Measurements from ENCODE around the gene CHST3. TPM values are rescaled to one million over a fixed set of nuclear protein-coding genes. Genes with fewer than 3 reads are reported as not detected.
"Not testable (repeated sequence)": the region's sequence is repeated elsewhere in the genome, so short reads cannot be mapped to it uniquely, and the experiment has no call there.

Gene CHST3
- total RNA-seq, 1 experiment from 2014 or later, result 23.6 TPM

GRCh38 chr10:71948496-71949067 lies 15.6 kb upstream of the CHST3 start:
- DNase-seq (ENCODE audit: low read depth), result no peak

DNA sequence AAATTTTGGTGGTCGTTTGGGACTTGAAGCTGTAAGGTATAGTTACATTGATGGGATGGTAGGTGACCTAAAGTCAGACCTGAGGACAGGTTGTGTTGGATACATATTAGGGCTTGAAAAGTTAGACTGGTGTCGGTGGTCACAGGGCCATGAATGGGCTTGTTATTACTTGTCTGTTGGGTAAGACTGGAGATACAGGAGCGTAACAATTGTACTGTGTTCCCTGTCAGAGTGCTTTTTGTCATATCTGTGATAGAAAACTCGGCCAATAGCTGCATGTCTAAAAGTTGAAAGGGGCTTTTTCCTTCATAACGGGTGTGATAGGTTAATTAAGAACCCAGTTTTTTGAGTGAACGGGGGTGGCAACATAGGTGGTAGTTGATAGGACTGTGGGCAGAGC lies 13.5 kb upstream of the CHST3 start:
- no peak for DNase-seq (ENCODE audit: low read depth)

DNA sequence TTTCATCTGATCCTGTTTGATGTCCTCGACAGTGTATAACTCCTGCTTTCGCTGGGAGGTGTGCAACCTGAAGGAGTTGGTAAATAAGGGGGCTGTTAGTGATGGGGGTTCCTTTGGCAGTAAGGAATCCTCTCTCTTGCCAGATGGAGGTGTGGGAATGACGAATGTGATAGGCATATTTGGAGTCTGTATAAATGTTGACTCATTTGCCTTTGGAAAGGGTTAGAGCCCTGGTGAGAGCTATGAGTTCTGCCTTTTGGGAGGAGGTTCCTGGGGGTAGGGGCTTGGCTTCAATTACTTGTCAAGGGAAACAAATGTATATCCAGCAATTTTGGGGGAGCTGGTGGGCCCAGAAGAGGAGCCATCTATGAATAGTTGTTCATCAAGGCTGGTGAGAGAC lies 11.4 kb upstream of the CHST3 start:
- DNase-seq (ENCODE audit: low read depth), result peak; percentile 38

DNA sequence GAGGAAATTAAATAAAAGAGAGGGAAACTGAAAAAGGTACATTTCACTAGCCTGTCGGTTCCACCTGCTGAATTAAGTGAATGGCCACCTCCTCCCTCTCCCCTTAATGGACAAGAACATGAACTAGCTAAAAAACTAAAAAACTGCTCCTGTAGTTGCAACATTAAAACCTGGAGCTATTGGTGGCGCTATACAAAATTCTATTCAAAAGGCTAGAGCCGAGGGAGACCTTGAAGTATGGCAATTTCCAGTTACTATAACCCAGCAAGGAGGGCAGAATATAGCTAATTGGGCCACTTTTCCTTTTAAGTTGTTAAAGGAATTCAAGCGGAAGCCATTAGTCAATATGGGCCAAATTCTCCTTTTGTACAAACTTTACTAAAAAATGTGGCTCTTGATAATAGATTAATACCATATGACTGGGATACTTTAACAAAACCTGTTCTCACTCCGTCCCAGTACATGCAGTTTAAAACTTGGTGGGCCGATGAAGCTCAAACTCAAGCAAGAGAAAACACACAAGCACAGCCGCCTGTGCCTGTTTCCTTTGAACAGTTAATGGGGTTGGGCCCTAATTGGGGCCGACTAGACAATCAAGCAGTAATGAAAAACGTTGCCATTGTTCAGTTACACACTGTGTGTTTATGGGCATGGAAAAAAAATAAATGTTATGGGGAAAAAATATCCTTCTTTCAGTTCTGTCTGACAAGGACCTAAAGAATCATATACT lies 6.5 kb upstream of the CHST3 start:
- no peak for DNase-seq (ENCODE audit: low read depth)

- no peak for DNase-seq (ENCODE audit: low read depth)
Measured at GRCh38 chr10:71959526-71959925, 4.7 kb upstream of the CHST3 start.

- no peak for DNase-seq (ENCODE audit: low read depth)
Measured at GRCh38 chr10:71961831-71962230, 2.4 kb upstream of the CHST3 start.

- no peak for DNase-seq (ENCODE audit: low read depth)
Measured at GRCh38 chr10:71962901-71963300, 1.3 kb upstream of the CHST3 start.

DNA sequence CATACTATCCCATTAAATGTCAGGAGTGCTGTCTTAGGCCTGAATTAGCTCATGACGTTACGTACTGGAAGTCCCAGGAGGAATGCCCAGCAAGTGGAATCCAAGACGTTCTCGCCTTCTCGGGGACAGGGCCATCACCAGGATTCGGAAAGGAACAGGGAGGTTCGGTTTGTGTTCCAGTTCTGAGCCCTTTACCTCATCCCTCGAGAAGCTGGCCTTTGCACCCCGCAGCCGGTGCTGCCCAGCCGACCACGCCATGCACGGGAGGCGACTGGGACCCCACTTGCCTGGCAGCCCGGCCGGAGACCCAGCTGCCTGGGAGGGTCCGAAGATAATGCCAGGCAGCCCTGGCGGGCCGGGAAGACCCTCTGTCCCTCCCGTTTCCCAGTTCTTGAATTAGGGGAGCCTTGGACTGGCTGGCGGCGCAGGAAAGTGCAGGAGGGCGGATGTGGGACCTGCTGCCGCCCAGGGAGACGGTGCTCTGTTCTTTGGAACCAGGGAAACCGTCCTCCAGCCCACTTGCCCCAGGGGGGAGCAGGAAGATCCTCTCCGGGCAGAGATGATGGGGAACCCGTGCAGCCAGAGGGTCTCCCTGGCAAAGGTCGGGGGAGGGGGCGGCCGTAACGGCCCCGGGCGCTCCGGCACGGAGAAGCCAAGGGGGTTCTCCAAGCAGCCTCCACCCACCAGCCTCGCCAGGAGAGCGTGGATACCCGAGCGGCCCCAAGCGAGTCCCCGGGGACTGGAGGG lies 671 bp upstream of the CHST3 start:
- no peak for DNase-seq (ENCODE audit: low read depth)

- DNase-seq (ENCODE audit: low read depth), result peak; percentile 74
Measured at GRCh38 chr10:71964743-71965515, 734 bp downstream of the CHST3 start.

DNA sequence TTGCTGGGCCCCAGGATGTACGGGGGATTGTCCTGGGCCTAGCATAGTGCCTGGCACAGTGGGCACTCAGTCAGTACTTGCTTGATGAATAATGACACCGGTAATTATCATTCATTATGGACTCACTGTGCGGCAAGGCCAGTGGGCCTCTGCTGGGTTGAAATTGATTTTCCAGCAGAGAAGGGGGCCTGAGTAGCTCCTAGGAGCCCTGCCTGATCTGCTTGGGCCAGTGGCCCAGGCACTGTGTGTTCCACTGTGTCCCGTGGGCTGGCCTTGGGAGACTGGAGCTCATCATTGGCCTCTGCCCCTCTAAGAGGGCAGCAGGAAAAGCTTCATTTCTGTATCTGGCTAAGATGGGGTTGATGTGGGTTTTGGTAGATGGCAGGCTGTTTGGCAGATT lies 1.4 kb downstream of the CHST3 start:
- no peak for DNase-seq (ENCODE audit: low read depth)

- peak; percentile 59 for DNase-seq (ENCODE audit: low read depth)
Measured at GRCh38 chr10:71966046-71967004, 2.1 kb downstream of the CHST3 start.

- not testable (repeated sequence) for DNase-seq (ENCODE audit: low read depth)
Measured at GRCh38 chr10:71967958-71968357, 3.8 kb downstream of the CHST3 start.

- DNase-seq (ENCODE audit: low read depth), result peak; percentile 53
Measured at GRCh38 chr10:71968553-71969474, 4.6 kb downstream of the CHST3 start.

DNA sequence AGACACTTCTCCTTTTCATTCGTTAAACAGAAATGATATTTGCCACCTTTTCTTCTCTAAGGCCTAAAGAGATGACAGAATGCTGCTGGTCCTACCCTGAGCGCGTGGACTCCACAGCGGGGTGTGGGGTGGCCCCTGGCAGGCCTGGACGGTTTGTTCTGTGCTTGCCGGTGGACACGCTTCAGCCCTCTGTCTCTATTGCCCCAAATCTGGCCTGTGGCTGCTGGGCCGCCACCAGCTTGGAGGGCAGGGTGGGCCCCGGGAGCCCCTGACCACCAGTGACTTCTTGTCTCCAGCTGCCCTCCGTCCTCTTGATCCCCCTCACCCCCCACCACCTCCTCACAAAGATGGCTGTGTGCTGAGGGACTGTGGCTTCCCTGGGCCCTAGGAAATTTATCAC lies 5.7 kb downstream of the CHST3 start:
- no peak for DNase-seq (ENCODE audit: low read depth)

DNA sequence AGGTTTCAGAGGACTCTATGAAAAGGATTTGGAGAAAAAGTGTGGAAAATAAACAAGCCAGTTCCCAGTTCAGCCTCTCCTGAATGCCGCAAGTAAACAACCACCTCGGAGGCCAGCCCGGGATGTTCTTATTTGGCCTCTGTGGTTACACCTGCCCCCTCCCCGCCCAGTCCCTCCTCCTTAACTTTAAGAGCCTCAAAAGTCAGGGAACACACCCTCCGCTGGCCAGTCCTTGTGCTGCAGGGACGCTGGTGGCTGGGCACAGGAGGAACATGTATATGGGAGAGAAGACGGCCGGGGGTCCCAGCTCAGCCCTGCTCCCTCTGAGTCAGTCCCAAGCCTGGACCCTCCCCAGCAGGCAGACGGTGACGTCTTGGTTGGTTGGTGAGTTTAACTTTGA lies 6.1 kb downstream of the CHST3 start:
- no peak for DNase-seq (ENCODE audit: low read depth)

DNA sequence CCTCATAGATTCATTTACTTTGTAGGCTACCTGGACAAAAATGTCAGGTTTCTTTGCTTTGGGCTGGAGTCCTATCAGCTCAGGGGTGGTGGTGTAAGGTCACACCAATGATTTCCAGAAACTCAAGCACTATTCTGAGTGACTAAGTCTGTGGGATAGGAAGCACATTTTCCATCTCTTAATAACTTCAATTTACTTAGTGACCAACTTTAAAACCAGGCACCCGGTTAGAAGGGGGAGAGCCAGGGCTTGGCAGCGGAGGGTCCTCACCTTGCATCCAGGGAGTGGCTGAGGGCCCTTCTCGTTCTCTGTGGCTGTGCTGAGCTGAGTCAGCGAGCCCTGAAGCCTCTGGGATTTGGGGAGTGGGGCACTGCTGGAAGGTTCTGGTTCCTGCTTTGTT lies 6.7 kb downstream of the CHST3 start:
- DNase-seq (ENCODE audit: low read depth), result no peak

DNA sequence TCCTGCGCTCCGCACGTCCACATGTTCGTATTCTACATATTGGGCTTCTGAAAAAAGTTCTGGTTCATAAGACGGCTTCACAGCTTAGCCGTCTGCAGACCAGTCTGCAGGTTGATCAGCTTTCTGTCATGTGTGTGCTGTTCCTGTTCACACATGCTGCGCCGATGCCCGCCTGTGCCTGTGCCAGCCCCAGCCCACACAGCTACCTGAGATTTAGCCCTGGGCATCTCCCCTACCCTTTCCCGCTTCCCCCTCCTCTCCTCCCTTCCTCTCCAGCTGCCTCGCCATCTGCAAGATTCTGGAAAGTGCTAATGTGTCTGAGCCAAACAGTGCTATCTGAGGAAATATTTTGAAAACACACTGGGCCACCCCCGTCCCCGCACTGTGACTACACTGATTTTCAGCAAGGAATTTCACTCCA lies 7.1 kb downstream of the CHST3 start:
- no peak for DNase-seq (ENCODE audit: low read depth)

DNA sequence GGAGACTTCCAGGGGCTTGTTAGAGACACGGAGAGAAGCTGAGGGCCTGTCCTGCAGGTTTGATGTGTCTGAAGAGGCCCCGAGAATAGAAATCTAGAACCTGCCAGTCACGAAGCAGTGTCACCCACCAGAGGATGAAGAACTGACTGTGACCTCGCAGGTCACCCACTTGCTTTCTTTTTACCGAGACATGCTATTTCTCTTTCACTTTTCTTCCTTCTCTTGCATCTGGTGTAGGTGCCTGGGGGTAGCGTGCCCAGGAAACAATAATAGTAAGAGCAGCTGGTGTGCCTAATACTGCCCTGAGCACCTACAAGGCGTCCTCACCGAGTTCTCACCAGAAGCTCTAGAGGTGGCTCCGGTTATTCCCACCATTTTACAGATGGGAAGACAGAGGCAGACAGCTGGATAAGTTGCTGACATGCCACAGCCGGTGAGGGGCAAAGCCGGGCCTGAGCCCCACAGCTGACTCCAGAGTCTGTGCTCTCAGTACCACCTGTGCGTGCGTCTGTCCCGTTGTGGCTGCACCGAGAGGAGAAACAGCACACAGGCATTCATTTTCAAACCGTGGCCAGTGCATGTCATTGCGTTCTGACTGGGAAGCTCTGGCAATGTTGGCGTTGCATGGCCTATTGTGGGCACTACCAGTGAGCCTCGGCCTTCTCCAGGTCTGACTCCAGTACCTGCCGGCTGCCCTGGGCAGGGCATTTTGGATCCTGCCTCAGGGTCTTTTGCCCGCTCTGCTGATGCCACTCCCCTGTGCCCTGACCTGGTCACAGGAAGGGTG lies 7.8 kb downstream of the CHST3 start:
- no peak for DNase-seq (ENCODE audit: low read depth)
